NB4 (cell line): ENCODE results near the gene GALNT9.

Source experiments
- DNase-seq: peaks from one replicate; pipeline ENCODE4 v3.0.0; 2010; ENCODE audit warnings: low read depth
- H3K4me3 ChIP-seq: one replicate; pipeline ENCODE4 v1.5.1; 2011; ENCODE audit warnings: mild to moderate bottlenecking, low read depth, low read length, moderate library complexity
- MYC ChIP-seq: IDR thresholded peaks from 2 replicates; pipeline ENCODE4 v1.6.1; 2011; ENCODE audit warnings: low read depth, low read length
- POLR2A ChIP-seq: IDR thresholded peaks from 2 replicates; pipeline ENCODE4 v1.6.1; 2011; ENCODE audit warnings: mild to moderate bottlenecking; ENCODE audit not compliant: insufficient read length; ENCODE audit errors: extremely low read depth
- TF ChIP-seq, protein P1 (sequence below): IDR thresholded peaks from one replicate; pipeline ENCODE4 v1.5.1; 2012; ENCODE audit warnings: low read depth, low read length
- TF ChIP-seq, protein P2 (sequence below): IDR thresholded peaks from 2 replicates; pipeline ENCODE4 v1.6.1; 2011; ENCODE audit warnings: low read depth, low read length

GALNT9 gene

DNA sequence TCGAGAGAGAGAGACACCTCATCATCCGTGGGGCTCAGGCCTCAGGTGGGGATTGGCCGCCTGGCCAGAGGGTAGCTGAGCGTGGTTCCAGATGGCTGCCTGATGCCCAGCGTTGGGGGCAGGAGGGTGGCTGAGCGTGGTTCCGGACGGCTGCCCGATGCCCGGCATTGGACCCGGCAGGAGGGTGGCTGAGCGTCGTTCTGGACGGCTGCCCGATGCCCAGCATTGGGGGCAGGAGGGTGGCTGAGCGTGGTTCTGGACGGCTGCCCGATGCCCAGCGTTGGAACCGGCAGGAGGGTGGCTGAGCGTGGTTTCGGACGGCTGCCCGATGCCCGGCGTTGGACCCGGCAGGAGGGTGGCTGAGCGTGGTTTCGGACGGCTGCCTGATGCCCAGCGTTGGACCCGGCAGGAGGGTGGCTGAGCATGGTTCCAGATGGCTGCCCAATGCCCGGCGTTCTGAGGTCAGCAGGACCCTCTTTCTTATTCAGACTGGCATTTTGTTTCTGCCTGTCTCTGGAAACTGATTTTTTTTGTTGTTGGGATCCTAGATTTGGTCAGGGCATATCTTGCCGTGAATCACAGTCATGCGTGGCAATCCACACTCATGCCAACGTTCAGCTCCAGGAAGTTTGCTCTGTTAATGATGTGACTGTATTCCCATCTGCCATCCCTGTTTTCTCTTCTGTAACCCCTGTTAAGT, 40.7 kb downstream of the GALNT9 start:
- H3K4me3 ChIP-seq: no peak overlapping the region
- TF ChIP-seq, protein P1, sequence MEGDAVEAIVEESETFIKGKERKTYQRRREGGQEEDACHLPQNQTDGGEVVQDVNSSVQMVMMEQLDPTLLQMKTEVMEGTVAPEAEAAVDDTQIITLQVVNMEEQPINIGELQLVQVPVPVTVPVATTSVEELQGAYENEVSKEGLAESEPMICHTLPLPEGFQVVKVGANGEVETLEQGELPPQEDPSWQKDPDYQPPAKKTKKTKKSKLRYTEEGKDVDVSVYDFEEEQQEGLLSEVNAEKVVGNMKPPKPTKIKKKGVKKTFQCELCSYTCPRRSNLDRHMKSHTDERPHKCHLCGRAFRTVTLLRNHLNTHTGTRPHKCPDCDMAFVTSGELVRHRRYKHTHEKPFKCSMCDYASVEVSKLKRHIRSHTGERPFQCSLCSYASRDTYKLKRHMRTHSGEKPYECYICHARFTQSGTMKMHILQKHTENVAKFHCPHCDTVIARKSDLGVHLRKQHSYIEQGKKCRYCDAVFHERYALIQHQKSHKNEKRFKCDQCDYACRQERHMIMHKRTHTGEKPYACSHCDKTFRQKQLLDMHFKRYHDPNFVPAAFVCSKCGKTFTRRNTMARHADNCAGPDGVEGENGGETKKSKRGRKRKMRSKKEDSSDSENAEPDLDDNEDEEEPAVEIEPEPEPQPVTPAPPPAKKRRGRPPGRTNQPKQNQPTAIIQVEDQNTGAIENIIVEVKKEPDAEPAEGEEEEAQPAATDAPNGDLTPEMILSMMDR: no peak
- TF ChIP-seq MYC (no peak), POLR2A (no peak)
- TF ChIP-seq, protein P2, sequence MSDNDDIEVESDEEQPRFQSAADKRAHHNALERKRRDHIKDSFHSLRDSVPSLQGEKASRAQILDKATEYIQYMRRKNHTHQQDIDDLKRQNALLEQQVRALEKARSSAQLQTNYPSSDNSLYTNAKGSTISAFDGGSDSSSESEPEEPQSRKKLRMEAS: no peak
- no peak for DNase-seq

DNA sequence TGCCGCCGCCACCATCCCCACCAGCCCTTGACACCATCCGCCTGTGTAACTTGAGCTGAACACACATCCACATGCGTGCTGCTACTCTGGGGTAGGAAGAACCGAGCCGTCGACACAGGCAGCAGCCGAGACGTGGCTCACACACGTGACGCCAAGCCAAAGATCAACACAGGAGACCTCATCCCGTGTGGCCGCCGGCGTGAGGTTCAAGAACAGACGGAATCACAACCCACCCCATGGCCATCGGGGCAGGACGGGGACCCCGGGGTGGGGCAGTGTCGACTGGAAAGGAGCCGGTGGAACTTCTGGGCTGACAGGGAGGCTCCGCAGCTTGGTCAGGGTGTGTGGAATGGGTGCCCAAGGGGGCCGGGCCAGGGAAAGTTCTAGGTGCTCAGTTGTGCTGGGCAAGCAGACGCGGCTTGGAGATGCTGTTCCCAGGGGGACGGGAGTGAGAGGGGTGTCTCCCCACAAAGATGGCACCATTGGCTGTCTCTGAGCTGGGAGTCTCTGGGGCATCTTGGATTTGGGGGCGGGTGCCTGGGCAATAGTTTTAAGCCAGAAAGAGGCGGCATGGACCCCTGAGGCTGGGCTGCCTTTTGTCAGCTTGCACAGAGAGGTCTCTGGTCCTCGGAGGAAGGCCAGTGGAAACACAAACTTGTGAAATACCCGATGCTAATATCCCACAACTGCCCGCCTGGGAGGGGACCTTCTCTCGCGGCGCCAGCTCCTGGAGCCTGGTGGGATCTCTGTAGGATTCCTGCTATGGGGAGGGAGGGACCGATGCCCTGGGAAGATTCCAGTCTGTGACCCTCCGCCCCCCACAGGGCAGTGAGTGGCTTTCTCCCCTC, 41.8 kb downstream of the GALNT9 start:
- H3K4me3 ChIP-seq: no peak overlapping the region
- DNase-seq: no peak
- TF ChIP-seq MYC (no peak), POLR2A (no peak)
- TF ChIP-seq, protein P1: no peak
- TF ChIP-seq, protein P2: no peak

DNA sequence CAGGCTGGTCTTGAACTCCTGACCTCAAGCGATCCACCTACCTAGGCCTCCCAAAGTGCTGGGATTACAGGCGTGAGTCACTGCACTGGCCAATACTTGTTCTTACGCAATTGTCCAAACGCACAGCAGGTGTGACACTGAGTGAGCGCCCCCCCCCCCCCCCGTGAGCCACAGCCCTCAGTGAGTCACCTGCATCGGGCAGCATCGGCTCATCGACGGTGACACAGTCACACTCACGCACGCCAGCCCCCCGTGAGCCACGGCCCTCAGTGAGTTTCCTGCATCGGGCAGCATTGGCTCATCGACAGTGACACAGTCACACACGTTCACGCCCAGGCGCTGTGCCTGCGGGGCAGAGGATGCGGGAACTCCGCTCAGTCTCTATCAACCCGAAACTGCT, 42.5 kb downstream of the GALNT9 start:
- no peak overlapping the region for H3K4me3 ChIP-seq
- peak; percentile 66 for DNase-seq
- TF ChIP-seq, protein P1: no peak
- no peak for TF ChIP-seq MYC

DNA sequence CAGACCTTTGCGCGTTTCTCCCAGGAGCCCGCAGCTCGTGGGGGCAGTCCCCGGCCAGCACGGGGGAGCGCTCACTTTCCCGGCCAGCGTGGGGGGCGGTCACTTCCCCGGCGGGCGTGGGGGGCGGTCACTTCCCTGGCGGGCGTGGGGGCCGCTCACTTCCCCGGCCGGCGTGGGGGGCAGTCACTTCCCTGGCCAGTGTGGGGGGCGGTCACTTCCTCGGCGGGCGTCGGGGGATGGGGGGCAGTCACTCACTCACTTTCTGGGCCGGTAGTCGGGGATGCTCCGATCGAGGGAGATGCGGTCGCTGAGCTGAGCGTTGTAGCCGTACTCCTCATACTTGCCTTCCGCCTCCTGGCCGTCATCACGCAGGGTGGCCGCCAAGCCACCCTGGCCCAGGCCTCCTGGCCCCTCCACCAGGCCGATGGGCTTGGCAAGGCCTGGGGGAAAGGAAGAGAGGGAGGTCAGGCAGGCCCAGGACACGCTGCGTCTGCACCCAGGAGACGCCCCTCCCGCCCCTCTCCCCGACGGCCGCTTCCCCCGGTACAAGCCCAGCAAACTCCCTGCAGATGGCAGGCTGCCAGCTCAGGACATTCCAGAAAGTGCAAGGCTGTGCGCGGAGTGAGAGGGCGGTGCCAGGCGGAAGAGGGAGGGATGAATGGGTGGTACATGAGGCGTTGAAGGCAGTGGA, 43.3 kb downstream of the GALNT9 start:
- no peak for DNase-seq
- TF ChIP-seq MYC (no peak), POLR2A (no peak)
- TF ChIP-seq, protein P1: no peak
- TF ChIP-seq, protein P2: no peak
- no peak overlapping the region for H3K4me3 ChIP-seq

DNA sequence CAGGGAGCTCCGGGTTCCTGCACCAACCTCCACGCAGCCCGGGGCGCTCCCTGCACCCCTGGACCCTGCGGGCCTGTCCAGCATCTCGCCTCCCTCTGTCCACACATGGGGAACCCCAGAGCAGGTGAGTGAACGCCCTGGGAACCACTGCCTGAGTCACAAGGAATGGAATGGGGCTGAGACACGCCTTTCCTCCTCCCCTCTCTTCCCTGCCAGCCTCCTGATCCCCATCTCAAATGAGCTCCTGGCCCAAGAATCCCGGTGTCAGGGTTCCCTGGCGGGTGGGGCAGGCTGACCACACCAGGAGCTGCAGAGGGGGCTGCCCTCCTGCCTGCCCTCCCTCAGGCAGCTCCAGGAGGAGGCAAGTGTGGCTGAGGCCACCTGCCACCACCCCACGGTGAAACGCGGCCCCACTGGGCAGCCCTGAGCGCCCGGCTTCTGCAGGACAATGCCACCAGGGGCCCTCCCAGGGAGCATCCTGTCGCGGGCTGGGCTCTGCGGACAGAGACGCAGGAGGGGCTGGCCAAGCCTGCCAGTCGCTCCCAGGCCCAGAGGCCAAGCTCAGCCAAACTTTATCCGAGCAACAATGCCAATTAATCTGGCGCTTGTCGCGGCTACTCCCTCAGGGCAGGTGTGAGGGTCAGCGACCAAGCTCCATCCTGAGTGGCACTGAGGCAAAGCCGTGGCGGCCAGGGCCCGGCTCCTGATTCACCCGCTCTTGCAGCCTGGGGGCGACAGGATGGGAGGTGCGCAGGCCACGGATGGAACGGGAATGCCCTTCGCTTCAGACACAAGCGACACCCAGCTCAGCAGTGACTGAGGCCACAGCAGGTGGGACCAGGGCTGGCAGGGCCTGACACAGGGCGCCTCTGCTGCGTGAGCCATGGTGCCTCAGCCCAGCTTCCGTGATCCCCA, 44.3 kb downstream of the GALNT9 start:
- H3K4me3 ChIP-seq: no peak overlapping the region
- TF ChIP-seq, protein P1: no peak
- TF ChIP-seq, protein P2: no peak
- TF ChIP-seq MYC (no peak), POLR2A (no peak)
- DNase-seq: no peak
